ENCODE measurements around the gene SEMA3C.

DNA sequence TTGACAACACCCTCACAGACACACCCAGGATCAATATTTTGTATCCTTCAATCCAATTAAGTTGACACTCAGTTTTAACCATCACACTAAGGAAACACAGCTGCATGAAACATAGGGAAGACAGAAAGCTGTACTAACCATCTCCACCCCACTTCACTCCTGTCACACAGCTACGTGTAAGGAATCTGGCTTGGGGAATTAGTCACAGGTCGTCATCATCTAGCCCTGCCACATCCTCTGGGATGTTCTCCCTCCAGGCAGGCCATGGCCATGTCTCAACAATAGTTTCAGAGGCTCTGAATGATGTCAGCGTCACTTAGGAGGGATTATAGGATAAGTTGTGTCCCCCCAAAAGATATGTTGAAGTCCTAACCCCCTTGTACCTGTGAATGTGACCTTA lies 10.8 kb upstream of the SEMA3C start:
- TF ChIP-seq POLR2A (IDR thresholded peaks at IDR 0.05; ENCODE audit: low read depth, low read length) (no peak), SPI1 (IDR thresholded peaks at IDR 0.05; ENCODE audit: low read depth, low read length) (no peak), POLR2AphosphoS5 (IDR thresholded peaks at IDR 0.05; ENCODE audit: low read depth, low read length) (no peak), TAF1 (IDR thresholded peaks at IDR 0.05; ENCODE audit: low read depth, low read length) (no peak)
